Lower leg skin (tissue), 4 donors: Measurements from ENCODE around the gene DCANP1. TPM values are rescaled to one million over a fixed set of nuclear protein-coding genes. Genes with fewer than 3 reads are reported as not detected.

Source experiments
- DNase-seq, 2 donors: peaks; one replicate each; pipeline ENCODE4 v3.0.0-alpha.2; 2019; ENCODE audit warnings: low spot score in 2 of 2
- H3K4me3 ChIP-seq: fragments of 200-600 bp; sonication (generic); 2 replicates; pipeline ENCODE4 v1.5.1; 2017; ENCODE audit warnings: mild to moderate bottlenecking, low read depth; ENCODE audit not compliant: poor library complexity, severe bottlenecking
- CTCF ChIP-seq, 3 donors: fragments of 450-650 bp; IDR thresholded peaks; one replicate each; pipeline ENCODE4 v1.5.1; 2016; ENCODE audit warnings: antibody characterized with exemption in 3 of 3, mild to moderate bottlenecking in 3 of 3, moderate library complexity in 2 of 3
- POLR2A ChIP-seq, 2 donors: fragments of 450-650 bp; IDR thresholded peaks; one replicate each; pipeline ENCODE4 v1.6.1; 2016 to 2017; ENCODE audit warnings: antibody characterized with exemption in 2 of 2, mild to moderate bottlenecking in 1 of 2, moderate library complexity in 1 of 2
- WGBS, 2 donors: methylation state at CpG; one replicate each; pipeline ENCODE4 v1.1.5; 2018; 5-methylcytosine and 5-hydroxymethylcytosine counted together
- intact Hi-C: fragments of 100-400 bp; cut with DNase I; formaldehyde crosslinking; loops from one replicate; pipeline ENCODE4 v1.15.0; 2023; ENCODE audit warnings: low total_unique reads
- total RNA-seq, 4 donors: library from RNA; depleted of rRNA; stranded (reverse); fragments of >200 nt; gene quantifications; one replicate each; pipeline ENCODE4 v1.1.0, GENCODE V29; 2016

DCANP1 gene
- total RNA-seq, 4 donors from 2014 or later = not detected

- TF ChIP-seq CTCF (IDR thresholded peaks at IDR 0.05) = no peak
- TF ChIP-seq POLR2A (IDR thresholded peaks at IDR 0.05) = no peak
- intact Hi-C loops = no loop called here
- DNase-seq = no peak
- WGBS, 2 donors = 36 to 55% methylated on average over 2 of the region's 2 CpGs
- H3K4me3 ChIP-seq = no peak overlapping the region
These were observed 21.5 kb downstream of the DCANP1 start for GRCh38 chr5:135425641-135426040.

GRCh38 chr5:135423846-135424168, 23.3 kb downstream of the DCANP1 start:
- DNase-seq = no peak
- WGBS, 2 donors = 76 to 91% methylated on average over 1 of the region's 1 CpG
- intact Hi-C loops = no loop called here
- no peak overlapping the region for H3K4me3 ChIP-seq
- TF ChIP-seq POLR2A (IDR thresholded peaks at IDR 0.05) (no peak), CTCF (IDR thresholded peaks at IDR 0.05) (no peak)

GRCh38 chr5:135423146-135423845, 23.9 kb downstream of the DCANP1 start:
- WGBS, 2 donors = 53 to 54% methylated on average over 7 of the region's 7 CpGs
- H3K4me3 ChIP-seq = no peak overlapping the region
- TF ChIP-seq CTCF (IDR thresholded peaks at IDR 0.05) (no peak), POLR2A (IDR thresholded peaks at IDR 0.05) (no peak)
- intact Hi-C loops = no loop called here
- DNase-seq = no peak

- TF ChIP-seq CTCF (IDR thresholded peaks at IDR 0.05) (no peak), POLR2A (IDR thresholded peaks at IDR 0.05) (no peak)
- intact Hi-C loops = no loop called here
- H3K4me3 ChIP-seq = no peak overlapping the region
- no peak for DNase-seq
These were observed 24.7 kb downstream of the DCANP1 start for GRCh38 chr5:135422419-135422818.

- no peak for TF ChIP-seq CTCF (IDR thresholded peaks at IDR 0.05)
- no peak for TF ChIP-seq POLR2A (IDR thresholded peaks at IDR 0.05)
- intact Hi-C loops = no loop called here
- no peak overlapping the region for H3K4me3 ChIP-seq
- no peak for DNase-seq
These were observed 30.1 kb downstream of the DCANP1 start for GRCh38 chr5:135417083-135417482.

- H3K4me3 ChIP-seq = no peak overlapping the region
- no peak for DNase-seq
- TF ChIP-seq POLR2A (IDR thresholded peaks at IDR 0.05) (no peak), CTCF (IDR thresholded peaks at IDR 0.05) (no peak)
- intact Hi-C loops = no loop called here
- 79 to 93% methylated on average over 2 of the region's 2 CpGs for WGBS, 2 donors
These were observed 42.1 kb downstream of the DCANP1 start for GRCh38 chr5:135405082-135405481.
